HG03097 (cell line): ENCODE measurements around the gene EEPD1.
A peak's percentile ranks its signal among the peaks of the same experiment; 100 is the strongest.
"Not testable (repeated sequence)": the region's sequence is repeated elsewhere in the genome, so short reads cannot be mapped to it uniquely, and the experiment has no call there.

Experiments used
- ATAC-seq: cut with Tn5 transposase; IDR thresholded peaks from one replicate; pipeline ENCODE4 v1.9.1; 2021; ENCODE audit not compliant: unreplicated experiment, low FRiP score

Gene EEPD1

DNA sequence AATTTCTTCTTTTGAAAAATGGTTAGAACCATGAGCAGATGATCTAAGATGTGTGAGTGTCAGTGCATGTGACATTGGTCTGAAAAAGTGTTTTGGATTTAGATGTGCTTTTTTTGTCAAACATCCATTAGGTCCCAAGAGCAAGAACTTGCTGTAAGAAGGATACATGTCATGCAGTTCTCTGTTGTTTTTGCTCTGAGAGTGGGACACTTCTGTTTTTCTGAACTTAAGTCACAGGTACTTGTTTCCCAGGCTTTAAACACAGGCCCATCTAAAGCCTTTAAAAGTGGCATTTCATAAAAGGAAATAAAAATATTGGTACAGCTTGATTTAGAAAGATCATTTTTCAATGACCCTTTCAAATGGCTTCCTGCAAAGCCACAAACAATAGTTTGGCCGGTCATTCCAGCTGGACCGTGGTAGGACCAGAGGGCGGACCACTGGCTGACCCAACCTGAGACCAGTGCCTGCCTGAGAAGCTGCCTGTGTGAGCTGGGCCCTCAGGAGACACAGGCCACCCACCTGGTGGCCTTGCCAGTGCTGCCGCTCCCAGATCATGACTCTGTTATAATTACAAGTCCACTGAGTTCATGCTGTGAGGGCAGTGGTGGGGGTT is 92.7 kb downstream of the EEPD1 start:
- ATAC-seq: no peak

DNA sequence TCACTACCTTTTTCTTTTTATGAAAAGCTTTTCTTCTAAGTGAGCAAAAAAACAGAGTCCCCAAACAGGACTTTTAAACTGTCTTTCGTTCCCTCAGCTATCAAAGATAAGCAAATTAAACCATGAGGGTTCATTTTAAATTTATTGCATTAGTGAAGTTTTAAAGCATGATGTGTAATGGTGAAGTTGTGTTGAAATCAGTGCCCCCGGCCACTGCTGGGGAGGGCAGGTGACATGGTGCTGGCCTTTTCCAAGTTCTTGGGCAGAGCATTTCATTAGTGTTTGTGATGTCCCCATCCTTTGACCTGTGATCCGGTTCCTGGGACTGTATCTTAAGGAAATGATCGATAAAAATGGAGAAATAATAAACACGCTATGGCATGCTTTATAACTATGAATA is 96.0 kb downstream of the EEPD1 start:
- ATAC-seq: no peak

DNA sequence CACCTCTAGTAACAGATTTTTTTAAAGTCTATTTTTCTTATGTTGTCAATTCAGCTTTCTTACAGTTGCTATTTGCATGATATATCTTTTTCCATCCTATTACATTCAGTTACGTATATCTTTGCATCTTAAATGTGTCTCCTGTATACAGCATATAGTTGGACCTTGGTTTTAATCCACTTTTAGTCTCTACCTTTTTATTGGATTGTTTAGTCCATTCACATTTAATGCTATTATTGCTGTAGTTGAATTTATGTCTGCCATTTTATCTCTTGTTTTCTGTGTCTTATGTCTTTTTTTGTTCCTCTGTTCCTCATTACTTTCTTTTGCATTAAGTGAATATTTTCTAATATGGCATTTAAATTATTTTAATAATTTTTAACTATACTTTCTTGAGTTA is 100.6 kb downstream of the EEPD1 start:
- no peak for ATAC-seq

DNA sequence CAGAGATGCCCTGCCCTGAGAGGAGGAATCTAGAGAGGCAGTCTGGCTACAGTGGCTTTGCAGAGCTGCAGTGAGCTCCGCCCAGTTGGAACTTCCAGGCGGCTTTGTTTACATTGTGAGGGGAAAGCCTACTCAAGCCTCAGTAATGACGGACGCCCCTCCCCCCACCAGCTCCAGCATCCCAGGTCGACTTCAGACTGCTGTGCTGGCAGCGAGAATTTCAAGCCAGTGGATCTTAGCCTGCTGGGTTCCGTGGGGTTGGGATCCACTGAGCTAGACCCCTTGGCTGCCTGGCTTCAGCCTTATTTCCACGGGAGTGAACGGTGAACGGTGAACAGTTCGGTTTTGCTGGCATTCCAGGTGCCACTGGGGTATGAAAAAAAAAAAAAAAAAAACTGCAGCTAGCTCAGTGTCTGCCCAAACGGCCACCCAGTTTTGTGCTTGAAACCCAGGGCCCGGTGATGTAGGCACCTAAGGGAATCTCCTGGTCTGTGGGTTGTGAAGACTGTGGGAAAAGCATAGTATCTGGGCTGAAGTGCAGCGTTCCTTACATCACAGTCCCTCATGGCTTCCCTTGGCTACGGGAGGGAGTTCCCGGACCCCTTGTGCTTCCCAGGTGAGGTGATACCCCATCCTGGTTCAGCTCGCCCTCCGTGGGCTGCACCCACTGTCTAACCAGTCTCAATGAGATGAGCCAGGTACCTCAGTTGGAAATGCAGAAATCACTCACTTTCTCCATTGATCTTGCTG is 105.6 kb downstream of the EEPD1 start:
- ATAC-seq: not testable (repeated sequence)

DNA sequence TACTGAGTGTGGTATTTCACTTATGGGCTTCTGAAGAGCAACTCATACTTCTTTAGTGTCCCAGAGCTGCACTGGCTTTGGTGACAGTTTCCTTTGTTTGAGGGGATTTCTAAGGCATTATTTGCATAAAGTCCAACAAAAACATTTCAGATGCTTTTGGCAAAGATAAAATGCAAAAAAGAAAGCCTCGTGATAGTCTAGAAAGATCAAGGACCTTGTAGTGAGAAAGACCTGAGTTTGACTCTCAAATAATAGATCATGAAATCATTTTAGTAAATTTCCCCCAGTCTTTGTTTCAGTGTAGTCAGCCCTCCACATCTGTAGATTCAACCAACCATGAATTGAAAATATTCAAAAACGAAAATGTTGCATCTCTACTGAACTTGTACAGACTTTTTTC is 107.4 kb downstream of the EEPD1 start:
- ATAC-seq: no peak

DNA sequence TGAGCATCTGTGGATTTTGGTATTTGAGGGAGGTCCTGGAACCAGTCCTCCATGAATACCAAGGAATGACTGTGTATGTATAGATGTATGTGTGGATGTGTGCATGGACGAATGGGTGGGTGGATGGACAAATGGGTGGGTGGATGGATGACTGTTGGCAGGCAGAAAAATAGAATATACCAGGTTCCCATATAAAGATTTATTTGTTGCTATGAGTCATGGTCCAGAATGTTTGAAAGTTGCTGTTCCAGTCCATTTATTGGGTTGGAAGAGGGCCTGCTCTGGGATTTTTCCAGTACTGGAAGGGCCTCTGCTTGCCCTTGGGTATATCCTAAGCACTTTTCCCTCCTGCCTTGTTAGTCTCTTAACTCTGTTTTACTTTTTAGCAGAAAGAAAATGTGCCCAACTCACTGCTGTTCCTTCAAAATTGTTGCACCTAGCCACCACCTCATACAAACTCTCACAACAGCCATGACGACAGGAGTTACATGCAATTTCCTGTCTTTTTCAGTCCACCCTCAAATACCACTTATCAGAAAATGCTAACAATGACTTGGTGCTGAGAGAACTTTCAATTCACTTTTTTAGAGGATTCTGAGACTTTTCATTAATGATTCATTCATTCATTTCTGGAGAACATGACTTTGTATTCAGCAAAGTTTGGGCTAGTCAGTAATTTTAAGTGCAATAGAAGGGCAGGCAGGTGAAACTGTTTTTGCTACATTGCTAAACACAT is 108.1 kb downstream of the EEPD1 start:
- ATAC-seq: no peak

DNA sequence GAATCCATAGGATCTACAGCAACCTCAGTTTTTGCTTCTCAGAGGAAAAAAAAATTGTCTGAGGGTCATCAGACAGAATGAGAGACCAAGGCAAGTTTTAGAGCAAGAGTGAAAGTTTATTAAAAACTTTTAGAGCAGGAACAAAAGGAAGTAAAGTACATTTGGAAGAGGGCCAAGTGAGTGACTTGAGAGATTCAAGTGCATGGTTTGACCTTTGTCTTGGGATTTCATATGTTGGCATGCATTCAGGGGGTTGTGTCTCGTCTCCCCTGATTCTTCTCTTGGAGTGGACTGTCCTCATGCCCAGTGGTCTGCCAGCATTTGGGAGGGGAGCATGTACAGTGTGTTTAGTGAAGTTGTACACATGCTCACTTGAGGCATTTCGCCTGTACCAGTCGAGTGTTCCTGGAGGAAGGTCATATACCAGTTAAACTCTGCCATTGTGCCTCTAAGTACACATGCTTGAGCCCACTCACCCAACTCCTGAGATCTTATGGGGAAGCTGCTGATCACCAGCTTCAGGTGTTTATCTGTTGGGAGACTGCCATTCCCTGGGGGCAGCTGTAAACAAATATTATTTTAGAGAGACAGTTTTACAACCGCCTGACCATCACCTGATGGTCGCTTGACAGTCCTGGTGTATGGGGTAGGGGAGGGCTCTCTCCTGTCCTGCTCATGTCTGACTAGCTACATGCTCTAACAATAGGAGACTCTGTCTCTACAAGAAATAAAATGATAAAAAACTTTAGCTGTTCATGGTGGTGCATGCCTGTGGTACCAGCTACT is 109.4 kb downstream of the EEPD1 start:
- ATAC-seq: no peak

DNA sequence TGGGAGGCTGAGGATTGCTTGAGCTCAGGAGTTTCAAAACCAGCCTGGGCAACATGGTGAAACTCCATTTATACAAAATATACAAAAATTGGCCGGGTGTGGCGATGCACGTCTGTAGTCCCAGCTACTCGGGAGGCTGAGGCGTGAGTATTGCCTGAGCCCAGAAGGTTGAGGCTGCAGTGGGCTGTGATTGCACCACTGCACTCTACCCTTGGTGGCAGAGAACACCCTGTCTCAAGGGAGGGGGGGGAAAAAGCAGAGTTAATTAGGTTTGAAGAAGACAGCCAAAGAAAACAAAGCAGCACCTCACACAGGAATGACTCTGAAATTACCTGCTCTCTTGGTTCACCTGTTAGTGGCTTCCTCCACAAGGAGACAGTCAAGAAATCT is 110.0 kb downstream of the EEPD1 start:
- ATAC-seq: no peak

DNA sequence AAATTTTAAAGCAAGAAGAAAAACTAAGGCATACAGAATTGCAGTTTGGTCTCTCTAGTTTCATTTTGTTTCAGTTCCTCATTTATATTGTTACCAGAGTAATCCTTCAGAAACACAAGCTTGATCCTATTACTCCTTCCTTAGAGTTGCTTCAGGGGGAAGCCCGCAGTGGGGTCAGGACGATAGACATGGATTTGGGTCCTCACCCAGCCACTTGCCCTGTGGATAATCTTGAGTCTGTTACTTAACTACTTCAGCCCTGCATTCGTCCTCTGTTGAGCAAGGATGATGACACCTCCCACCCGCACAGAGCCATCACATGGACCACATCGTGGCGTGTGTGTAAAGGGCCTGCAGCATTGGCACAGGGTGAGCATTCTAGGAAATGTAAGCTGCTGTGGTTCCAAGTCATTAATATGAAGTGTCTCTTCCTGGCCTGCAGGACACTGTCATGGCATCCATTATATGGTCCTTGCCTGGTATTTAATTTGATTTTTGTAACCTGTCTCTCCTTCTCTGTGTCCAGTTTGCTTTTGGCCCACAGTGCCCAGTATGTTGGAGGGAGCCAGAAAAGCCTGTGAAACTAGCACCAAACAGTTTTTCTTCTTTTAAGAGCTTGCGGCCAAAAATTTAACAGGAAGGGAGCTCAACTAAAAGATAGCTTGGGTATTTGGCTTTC is 111.2 kb downstream of the EEPD1 start:
- no peak for ATAC-seq

DNA sequence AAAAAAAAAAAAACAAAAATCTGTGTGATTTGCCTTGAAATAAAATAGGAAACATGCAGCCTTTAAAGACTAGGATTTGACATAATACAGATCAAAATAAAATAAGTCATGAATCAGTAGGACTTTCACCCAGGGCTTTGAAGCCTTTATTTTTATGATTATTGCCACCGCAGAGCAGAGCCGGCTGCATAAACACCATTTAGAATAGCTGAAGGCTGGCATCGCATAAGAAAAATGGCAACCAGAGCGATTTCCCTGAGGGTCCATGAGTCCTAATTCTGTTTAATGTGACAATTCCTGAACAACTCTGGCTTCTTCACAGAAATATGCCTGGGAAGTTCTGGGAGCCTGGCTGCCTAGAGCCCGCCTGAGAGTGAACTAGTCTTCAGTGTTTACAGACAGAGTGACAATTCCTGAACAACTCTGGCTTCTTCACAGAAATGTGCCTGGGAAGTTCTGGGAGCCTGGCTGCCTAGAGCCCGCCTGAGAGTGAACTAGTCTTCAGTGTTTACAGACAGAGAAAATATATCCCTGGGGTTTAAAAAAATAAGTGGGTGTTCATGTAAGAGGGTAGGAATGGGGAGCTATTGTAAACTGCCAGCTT is 112.0 kb downstream of the EEPD1 start:
- ATAC-seq: no peak

DNA sequence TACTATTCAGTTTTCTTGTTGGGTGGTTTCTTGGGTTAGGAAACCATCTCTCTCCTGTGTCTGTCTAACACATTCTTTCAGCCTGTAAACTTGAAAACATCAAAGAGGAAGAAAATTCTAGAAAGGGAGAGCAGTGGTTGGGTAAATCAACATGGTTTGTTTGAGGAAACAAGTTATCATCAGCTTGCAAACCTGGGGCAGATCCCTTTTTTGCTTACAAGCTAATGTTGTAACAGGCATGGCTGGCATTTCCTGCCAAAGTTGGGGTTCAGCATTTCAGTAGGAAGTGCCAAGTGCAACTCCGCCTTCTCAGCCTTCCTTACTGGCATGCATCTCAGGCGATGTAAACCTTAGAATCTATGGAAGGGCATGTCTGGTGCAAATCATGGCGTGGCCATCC is 112.6 kb downstream of the EEPD1 start:
- no peak for ATAC-seq

DNA sequence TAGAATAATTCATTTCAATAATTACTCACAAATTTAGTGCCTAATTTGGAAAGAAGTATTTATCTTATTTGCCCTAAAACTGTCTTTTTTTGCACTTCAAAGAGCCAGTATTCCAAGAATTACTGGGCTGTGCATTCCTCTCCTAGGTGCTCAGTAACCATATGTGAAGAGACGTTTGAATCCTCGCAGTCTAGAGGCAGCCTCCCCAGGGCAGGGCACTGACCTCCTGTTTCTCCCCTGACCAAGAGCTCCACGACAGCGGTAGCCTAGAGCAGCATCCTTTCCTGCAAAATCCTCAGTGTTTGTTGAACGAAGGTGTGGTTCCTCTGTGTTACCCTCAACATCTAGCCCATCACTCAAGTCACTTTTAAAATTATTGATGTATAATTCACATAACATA is 113.1 kb downstream of the EEPD1 start:
- ATAC-seq: no peak

DNA sequence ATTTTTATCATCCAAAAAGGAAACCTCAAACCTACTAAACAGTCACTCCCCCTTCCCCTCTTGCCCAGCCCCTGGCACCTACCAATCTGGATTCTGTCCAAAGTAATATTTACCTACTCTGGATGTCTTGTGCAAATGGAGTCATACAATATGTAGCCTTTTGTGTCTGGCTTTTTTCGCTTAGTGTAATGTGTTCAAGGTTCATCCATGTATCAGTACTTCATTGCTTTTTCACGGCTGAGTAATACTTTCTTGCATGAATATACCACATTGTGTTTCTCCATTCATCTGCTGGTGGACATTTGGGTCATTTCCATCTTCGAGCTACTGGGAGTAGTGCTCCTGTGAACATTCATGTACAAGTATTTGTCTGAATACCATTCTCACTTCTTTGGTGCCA is 113.6 kb downstream of the EEPD1 start:
- no peak for ATAC-seq

DNA sequence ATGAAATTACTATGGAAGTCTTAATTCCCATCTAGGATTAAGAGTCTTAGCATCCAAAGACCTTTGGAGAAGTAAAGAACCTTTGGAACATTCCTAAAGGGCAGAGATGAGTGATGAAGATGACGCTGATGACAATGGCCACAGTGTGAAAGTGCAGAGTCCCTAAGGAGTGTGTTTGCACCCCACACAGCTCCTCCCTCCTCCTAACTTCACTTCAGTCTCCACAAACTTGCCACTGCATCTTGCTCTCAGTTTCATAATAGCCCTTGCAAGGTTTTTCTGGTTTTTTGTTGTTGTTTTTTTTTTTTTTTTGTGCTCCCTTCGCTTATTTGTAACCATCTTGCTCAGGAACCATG is 119.1 kb downstream of the EEPD1 start:
- ATAC-seq: peak; percentile 53

DNA sequence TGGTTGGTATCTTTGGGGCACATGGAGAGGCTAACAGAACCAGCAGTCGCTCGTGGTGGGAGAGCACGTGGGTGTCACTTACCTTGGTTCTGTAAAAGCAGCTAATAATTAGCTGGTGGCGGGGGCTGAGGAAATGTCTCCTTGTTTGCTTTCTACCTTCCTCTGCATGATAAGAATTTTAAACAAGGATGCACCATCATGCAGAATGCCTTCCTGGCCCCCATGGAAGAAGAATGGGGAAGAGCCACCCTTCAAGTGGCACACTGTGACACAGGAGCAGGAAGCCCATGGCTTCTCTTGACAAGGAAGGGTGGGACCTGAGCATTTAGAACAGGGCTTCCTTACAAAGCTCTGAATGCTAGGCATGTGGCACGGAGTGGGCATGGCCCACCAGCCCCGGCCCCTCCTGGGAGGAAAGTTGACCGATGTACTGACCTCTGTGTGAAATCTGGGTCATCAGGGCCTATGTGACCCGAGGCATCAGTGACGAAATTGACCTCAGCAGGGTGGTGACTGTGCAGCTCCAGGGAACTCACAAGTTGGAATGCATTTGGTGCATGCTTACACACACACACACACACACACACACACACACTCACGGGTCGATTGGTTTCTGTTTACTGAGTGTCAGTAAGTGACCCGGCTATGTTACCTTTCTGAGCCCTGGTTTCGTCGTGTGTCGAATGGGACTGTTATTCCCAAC is 119.7 kb downstream of the EEPD1 start:
- peak; percentile 39 for ATAC-seq

DNA sequence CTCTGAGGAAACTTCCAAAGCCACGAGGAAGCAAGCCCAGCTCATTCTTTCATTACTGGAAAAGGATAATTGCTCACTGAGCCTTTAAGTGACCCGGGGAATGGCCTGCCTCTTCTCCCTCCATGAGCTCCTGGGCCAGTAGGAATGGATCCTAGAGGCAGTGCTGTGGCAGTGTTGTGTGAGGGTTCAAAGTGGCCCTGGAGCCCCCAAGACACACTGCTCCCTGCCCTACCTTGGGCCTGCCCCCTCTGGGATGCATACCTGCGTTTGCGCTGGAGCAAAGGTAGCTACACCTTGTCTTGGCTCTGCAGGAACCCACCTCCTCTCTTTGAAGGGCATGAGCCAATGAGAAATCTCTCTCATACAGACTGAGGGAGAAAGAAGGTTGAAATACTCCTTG is 120.8 kb downstream of the EEPD1 start:
- ATAC-seq: no peak

DNA sequence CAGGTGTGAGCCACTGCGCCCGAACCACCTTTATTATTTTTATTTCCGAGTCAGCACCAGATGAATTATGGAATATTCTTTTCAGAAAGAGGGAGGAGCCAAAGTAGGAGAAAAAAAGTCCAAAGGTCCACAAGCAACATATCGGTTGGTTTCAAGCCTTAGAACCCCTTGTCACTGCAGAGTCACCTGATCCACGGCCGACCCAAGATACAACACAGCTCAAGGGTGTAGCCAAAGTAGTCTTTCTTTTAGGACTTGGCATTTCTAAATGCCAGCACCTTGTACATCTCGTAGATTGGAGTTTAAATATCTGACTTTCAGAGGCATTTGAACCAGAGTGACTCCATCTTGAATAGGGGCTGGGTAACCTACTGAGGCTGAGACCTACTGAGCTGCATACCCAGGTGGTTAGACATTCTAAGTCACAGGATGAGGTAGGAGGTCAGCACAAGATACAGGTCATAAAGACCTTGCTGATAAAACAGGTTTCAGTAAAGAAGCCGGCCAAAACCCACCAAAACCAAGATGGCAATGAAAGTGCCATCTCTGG is 122.8 kb downstream of the EEPD1 start:
- no peak for ATAC-seq

DNA sequence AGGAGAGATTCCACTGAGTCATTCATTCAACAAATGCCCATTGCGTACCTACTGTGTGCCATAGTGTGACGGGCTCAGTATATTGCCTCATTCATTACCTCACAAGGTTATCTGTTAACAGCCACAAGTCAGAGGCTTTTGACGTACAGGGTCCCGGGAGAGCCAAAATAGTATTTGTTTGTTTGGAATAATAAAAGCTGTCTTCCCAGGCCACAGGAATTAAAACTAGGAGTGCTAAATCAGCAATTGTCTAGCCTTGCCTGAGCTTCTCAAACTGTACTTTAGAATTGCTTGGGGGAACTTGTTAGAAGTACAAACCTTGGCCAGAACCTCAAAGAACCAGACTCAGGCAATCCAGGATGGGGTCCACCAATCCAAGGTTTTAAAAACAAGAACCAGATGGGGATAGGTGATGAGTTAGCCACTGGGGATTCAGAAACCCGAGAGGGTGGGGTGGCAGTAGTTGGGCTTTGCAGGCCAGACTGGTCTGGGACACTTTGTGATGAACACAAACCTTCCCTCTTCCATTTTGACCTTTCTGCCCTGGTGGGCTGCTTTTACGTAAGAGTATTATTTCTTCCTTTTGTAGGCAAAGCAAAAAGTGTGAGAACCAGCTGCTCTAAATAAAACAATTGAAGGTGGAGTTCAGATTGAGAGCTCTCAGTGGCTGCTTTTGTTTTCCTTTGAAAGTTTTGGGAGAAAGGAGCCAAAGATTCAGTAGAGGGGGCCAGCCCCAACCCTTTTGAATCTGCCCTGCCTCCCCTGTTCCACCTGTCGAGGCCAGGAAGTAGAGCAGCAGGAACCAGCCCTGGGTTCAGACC is 123.6 kb downstream of the EEPD1 start:
- no peak for ATAC-seq

DNA sequence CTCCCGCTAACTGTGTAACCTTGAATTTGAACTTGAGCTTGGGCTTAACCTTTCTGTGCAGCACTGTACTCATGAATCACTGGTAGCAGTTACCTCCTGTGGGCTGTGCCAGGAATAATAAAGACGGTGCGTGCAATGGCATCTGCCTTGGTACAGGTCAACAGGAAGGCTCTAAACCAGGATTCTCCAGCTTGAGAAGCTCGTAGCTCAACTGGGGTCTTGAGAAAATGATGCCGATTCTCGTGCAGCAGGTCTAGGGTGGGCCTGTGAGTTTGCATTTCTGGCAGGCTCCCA is 124.1 kb downstream of the EEPD1 start:
- ATAC-seq: no peak
